ENCODE data around the gene SLC34A3. TPM values are rescaled to one million over a fixed set of nuclear protein-coding genes. Genes with fewer than 3 reads are reported as not detected.

Gene SLC34A3
- total RNA-seq, 1 donor from 2014 or later: not detected

- peak; percentile 59 for DNase-seq (ENCODE audit: low read depth)
- Histone ChIP-seq H3K27me3 (ENCODE audit: control insufficient read depth, insufficient read depth, low read length) (no peaks in the 10 kb centered on the region), H3K36me3 (ENCODE audit: control insufficient read depth, insufficient read depth, low read length) (peaks cover 6% of the 10 kb centered on the region), H3K4me3 (ENCODE audit: low read depth, low read length) (peak overlapping the region; percentile 31)
- peak; percentile 10 for TF ChIP-seq CTCF (IDR thresholded peaks at IDR 0.05; ENCODE audit: insufficient read depth, low read length, severe bottlenecking)
- FAIRE-seq: peak; percentile 55
Observed at GRCh38 chr9:137217276-137218211, 13.2 kb upstream of the SLC34A3 start.

- no peak overlapping the region for H3K4me3 ChIP-seq (ENCODE audit: low read depth, low read length)
- FAIRE-seq: no peak
Observed at GRCh38 chr9:137218212-137218753, 12.4 kb upstream of the SLC34A3 start.

GRCh38 chr9:137218754-137219271, 11.9 kb upstream of the SLC34A3 start:
- peak; percentile 42 for DNase-seq (ENCODE audit: low read depth)
- Histone ChIP-seq H3K4me3 (ENCODE audit: low read depth, low read length) (no peak overlapping the region), H3K36me3 (ENCODE audit: control insufficient read depth, insufficient read depth, low read length) (peaks cover 4% of the 10 kb centered on the region), H3K27me3 (ENCODE audit: control insufficient read depth, insufficient read depth, low read length) (no peaks in the 10 kb centered on the region)
- TF ChIP-seq CTCF (IDR thresholded peaks at IDR 0.05; ENCODE audit: insufficient read depth, low read length, severe bottlenecking): no peak
- no peak for FAIRE-seq

More at GRCh38 chr9:137218212-137218753, 12.4 kb upstream of the SLC34A3 start:
- no peaks in the 10 kb centered on the region for H3K27me3 ChIP-seq (ENCODE audit: control insufficient read depth, insufficient read depth, low read length)
- peaks cover 6% of the 10 kb centered on the region for H3K36me3 ChIP-seq (ENCODE audit: control insufficient read depth, insufficient read depth, low read length)
- DNase-seq (ENCODE audit: low read depth): no peak
- no peak for TF ChIP-seq CTCF (IDR thresholded peaks at IDR 0.05; ENCODE audit: insufficient read depth, low read length, severe bottlenecking)

GRCh38 chr9:137219757-137220316, 10.9 kb upstream of the SLC34A3 start:
- no peak for TF ChIP-seq CTCF (IDR thresholded peaks at IDR 0.05; ENCODE audit: insufficient read depth, low read length, severe bottlenecking)
- FAIRE-seq (no peak), DNase-seq (ENCODE audit: low read depth) (no peak)
- Histone ChIP-seq H3K27me3 (ENCODE audit: control insufficient read depth, insufficient read depth, low read length) (no peaks in the 10 kb centered on the region), H3K36me3 (ENCODE audit: control insufficient read depth, insufficient read depth, low read length) (peaks cover 4% of the 10 kb centered on the region), H3K4me3 (ENCODE audit: low read depth, low read length) (no peak overlapping the region)

GRCh38 chr9:137220317-137221094, 10.2 kb upstream of the SLC34A3 start:
- no peak overlapping the region for H3K4me3 ChIP-seq (ENCODE audit: low read depth, low read length)
- DNase-seq (ENCODE audit: low read depth) (no peak), FAIRE-seq (no peak)
- no peaks in the 10 kb centered on the region for H3K27me3 ChIP-seq (ENCODE audit: control insufficient read depth, insufficient read depth, low read length)
- H3K36me3 ChIP-seq (ENCODE audit: control insufficient read depth, insufficient read depth, low read length): peaks cover 4% of the 10 kb centered on the region
- no peak for TF ChIP-seq CTCF (IDR thresholded peaks at IDR 0.05; ENCODE audit: insufficient read depth, low read length, severe bottlenecking)
